C1 segment of cervical spinal cord (tissue), 14 donors: Measurements from ENCODE around the gene EEIG1.

Experiments used
- DNase-seq, 14 donors: peaks; one replicate each; lab custom pipeline; 2025; lab: John Stamatoyannopoulos, UW

The EEIG1 gene

DNA sequence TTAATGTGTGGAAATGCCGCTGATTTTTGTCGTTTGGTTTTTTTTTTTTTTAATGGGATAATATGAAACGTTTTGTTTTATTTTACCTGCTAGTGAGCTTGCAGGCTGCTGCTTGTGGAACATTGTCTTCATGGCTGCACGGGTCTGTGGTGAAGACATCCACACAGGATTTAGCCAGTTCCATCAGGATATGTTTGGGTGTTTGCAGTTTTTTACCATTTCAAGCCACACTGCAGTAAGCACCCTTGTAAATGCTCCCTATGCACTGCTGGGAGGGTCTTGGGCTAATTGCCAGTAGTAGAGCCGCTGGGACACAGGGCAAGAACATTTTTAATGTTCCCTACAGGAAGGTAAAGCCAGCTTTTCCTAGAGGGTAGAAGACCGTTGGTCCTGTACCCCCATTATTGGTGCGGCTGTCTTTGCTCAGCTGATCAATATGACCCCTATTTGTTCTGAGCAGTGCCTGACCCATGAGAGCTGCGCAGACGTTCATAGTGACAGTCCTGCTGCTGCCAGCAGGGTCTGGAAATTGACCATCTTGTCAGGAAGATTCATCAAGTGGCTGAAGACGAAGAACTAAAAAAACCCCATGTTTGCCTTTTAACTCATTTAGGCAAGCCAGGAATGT, 20.5 kb upstream of the EEIG1 start:
- no peak for DNase-seq

DNA sequence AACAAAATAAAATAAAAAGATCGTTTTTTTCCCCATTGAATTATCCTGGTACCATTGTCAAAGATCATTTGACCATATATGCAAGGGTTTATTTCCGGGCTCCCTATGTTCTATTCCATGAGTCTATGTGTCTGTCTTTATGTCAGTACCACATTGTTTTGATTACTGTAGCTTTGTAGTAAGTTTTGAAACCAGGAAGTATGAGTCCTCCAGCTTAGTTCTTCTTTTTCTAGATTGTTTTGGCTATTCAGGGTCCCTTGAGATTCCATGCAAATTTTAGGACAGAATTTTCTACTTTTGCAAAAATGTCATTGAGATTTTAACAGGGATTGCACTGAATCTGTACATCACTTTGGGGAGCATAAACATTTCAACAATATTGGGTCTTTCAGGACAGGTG, 18.7 kb upstream of the EEIG1 start:
- no peak for DNase-seq

DNA sequence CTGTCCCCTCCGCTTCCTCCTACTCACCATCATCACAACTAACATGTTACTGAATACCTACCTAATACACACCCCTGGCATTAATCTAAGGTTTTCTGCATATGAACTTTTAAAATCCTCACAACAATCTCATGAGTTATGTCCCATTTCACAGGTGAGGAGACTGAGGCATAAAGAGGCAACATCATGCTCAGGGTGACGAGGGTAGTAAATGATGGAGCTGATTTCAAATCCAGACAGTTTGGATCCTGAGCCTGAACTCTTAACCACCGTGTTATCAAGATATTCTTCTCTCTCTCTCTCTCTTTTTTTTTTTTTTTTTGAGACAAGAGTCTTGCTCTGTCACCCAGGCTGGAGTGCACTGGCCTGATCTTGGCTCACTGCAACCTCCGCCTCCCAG, 12.9 kb upstream of the EEIG1 start:
- no peak for DNase-seq

DNA sequence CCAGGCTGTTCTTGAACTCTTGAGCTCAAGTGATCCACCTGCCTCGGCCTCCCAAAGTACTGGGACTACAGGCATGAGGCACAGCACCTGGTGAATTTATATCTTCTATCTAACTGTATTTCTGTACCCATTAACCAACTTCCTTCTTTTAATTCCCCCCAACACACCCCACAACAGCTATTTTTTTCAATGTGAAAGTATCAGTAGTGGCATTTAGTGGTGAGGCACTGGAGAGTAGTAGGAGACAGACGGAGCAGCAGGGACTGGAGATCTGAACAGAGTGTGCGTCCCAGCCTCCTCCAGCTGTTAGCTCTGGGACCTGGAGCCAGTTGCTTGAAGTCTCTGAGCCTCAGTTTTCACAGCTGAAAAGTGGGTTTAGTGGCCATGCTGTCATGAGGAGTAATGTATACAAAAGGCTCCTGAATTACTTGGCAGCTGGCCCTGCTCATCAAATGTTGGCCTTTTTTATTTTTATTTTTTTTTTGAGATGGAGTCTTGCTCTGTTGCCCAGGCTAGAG, 11.0 kb upstream of the EEIG1 start:
- no peak for DNase-seq

DNA sequence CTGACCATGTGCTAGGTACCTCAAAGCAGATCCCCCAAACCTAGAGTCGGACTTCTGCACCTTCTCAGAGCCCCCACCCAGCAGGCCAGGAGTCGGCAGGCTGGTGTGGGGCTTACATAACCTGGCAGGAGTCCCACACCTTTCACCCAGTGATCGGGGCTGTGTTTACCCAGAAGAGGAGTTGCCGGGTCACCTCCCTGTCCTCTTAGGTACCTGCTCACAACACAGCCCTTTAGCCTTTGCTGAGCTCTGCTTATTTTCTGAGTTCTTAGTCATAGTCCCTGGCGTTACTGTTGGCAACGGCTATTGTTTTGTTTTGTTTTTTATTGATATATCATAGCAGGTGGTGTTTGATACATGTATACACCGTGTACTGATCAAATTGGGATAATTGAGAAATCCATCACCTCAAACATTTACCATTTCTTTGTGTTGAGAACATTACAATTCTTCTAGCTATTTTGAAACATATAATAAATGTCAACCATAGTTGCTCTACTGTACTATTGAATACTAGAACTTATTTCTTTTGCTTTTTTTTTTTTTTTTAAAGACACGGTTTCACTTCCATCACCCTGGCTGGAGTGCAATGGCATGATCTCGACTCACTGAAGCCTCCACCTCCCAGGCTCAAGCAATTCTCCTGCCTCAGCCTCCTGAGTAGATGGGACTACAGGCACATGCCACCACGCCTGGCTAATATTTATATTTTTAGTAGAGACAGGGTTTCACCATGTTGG, 10.4 kb upstream of the EEIG1 start:
- DNase-seq: no peak

DNA sequence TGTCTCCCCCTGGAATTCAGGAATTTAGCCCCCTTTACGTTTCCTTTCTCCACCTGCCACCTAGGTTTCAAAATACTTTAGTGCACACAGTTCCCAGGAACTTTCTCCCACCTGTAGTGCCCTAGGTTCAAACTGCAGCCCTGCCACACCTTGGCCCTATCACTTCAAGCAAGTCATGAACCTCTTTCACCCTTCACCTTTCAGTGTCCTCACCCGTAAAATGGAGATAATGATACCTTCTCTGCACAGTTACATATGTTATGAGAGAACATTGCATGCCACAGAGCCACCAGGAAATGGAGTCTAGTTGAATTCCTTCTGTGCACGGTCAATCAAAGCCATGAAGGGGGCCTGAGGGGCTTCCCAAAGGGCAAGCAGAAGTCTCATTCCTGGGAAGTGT, 9.8 kb upstream of the EEIG1 start:
- DNase-seq: no peak

DNA sequence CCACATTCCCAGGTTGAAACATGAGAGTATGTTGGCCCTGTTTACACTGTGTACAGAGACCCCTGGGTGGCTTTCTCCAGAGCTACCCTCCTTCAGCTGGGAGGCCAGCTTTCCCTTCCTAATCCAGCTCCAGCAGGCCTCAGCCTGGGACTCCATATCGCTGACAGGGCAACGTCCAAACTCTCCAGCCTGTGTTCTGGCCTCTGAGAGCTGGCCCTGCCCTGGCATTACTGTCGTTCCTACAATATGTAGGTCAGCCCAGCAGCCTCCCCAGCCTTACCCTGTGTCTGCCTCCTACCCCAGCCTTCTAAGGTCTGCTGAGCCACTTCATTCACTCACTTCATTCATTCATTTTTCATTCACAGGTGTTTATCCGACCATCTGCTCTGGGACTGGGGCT, 8.3 kb upstream of the EEIG1 start:
- no peak for DNase-seq

DNA sequence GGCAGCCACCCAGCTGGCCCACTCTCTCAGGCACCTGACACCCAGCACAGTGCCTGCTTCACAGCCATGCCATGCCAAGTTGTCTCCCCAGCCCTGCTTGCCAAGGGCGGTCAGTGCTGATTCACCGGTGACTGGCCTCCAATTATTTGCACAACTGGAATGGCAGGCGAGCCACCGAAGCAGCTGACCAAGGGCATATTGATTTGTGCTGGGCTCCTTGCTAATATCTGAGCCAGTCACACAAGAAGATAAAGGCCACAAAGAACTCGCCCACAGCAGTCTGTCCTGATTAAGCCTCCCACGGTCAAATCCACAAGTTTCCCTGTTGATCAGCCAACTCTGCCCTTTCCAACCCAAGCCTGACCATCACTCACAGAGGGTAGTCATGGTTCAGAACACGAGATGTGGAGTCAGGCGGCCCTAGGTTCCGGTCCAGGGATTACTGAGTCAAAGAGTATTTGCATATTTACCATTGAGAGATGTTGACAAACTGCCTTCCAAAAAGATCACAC, 6.4 kb upstream of the EEIG1 start:
- peak in 1 of 14 donors; percentile 56 for DNase-seq

DNA sequence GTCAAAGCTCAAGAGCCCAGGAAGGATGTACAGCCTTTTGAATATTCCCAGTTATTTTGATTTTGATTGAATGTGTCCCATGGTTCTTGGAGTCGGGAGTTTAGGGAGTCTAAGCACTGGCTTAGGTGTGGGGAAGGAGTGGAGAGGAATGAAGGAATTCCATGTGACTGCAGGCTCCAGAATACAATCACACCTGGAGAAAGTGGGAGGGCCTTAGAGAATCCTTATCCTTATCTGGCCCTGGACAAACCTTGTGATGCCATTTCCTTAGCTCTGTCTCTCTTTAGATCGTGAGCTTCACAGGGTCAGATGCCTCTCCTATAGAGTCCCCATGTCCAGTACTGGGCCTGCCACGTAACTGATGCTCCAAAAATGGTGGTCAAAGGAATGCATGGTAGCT, 4.2 kb upstream of the EEIG1 start:
- DNase-seq: no peak

DNA sequence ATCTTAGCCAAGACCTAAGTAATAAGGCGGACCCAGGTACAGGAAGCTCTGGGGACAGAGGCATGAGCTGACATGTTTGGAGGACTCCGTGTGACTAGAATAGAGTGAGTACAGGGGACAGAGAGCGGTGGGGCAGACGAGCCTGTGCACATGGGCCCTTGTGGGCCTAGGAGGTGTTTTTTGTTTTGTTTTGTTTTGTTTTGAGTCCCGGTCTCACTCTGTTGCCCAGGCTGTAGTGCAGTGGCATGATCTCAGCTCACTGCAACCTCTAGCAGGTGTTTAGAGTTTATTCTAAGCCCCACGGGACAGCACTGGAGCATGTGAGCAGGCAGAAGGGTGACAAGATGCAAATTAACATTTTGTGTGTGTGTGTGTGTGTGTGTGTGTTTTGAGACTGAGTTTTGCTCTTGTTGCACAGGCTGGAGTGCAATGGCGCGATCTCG, 3.1 kb upstream of the EEIG1 start:
- DNase-seq: no peak

DNA sequence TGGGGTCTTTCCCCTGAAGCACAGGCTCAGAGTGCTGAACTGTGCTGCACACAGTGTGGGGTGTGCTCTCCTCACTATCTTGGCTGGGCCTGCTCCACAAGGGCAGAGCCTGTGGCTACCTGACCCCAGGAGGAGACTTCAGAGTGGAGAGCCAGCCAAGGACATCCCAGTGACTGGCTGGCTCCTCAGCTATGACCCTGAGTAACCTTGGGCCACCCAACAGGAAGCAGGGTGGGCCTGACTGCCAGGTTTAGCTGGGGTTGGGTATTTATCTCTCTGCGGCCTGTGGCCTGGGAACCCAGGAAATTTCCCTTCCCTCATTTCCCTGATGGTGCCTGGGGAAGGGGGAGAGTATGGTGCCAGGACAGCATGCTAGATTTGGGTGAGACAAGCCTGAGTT, 2.1 kb upstream of the EEIG1 start:
- DNase-seq: no peak

DNA sequence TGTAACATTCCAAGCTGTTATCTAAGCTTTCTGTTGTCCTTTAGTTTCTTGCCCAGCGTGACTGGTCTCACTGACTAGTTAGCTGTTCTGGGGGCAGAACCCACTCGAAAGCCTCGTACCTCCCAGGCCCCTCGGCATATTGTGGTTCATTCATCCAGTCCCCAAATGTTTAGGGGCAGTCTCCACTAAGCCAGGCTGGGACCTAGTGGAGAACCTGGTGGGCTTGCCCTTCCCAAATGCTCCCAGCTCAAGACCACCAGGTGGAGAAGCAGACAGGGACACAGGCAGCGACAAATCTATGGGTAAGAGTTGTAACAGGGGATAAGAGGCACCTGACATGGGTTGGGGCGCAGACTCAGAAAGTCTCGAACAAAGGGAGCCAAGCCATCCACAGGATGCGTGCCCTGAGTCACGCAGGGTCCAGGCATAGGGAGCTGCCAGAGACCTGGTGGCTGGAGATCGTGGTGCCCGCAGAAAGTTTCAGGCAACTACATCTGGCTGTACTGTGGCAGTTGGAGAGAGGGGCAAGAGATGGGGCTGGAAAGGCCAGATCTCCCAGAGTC, 851 bp upstream of the EEIG1 start:
- no peak for DNase-seq

DNA sequence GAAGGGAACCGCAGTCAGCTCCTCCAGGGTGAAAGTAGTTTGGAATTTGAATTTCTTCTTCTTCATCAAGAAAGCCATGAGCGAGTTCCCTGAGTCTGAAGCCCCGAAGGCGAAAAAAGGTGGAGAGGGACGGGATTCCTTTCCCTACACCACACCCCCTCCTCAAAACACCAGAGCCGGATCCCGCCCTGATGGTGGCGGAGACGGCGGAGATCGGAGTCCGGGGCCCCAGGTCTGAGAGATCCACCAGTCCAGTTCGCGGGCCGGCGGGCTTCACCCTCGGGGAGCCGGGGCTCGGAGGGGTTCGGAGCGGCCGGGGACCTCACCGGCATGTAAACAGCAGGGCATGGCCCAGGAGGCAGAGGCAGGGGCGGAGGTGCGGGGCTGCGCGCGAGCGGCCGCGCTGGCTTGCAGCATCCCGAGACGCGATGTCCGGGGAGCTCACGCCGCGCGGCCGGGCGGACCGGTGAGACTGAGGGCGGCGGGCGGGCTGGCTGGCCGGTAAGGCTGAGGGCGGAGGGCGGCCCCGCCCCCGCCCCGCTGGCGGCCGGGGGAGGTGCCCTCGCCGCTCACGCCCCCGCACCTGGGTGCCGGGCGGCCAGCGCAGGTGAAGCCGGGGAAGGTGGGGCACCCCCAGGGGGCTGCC, 606 bp downstream of the EEIG1 start:
- DNase-seq: peak in 3 of 14 donors; percentile 60 to 79 (median 78)

DNA sequence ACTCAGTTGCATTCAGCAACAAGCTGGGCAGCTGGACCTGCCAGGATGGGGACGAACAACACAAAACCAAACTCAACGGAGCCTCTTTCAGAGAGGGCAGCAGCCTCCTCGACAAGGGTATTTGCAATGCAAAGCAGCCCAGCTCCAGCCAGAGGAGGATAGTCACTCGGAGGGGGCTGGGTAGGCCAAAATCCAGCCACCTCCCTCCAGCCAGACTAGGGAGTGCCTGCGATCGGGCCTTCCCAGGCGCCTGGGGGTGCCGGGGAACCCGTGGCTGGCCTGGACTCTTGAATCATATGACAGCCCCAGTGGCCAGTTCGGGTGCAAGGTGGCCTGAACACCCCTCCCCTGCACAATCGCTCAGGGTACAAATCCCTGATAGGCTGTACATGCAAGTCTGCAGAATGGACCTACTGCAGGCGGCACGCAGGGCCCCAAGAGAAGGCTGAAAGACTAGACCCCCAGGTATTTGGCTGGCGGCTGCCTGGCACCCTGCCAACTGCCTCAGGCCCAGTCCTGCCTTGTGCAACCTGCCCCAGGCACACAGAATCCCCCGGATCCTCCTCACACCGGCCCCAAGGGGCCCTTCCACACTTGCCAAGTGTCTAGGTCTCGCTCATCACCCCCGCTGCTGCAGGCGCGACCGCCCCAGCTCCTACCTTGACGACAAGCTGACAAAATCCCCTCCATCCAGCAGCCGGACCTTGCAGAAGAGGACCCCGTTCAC, 1.3 kb downstream of the EEIG1 start:
- DNase-seq: peak in 12 of 14 donors; percentile 51 to 95 (median 84)

DNA sequence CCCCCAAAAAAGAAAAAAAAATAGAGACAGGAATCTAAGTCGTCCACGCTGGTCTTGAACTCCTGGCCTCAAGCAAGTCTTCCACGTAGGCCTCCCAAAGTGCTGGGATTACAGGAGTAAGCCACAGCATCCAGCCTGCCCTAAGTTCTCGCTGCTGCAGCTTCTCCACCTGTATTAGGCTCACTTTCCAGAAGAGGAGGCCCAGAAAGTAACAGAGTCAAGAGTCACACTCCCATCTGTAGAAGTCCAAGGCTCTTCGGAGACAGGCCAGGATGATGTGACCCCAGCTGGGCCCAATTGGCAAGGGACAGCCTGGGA, 1.8 kb downstream of the EEIG1 start:
- no peak for DNase-seq

DNA sequence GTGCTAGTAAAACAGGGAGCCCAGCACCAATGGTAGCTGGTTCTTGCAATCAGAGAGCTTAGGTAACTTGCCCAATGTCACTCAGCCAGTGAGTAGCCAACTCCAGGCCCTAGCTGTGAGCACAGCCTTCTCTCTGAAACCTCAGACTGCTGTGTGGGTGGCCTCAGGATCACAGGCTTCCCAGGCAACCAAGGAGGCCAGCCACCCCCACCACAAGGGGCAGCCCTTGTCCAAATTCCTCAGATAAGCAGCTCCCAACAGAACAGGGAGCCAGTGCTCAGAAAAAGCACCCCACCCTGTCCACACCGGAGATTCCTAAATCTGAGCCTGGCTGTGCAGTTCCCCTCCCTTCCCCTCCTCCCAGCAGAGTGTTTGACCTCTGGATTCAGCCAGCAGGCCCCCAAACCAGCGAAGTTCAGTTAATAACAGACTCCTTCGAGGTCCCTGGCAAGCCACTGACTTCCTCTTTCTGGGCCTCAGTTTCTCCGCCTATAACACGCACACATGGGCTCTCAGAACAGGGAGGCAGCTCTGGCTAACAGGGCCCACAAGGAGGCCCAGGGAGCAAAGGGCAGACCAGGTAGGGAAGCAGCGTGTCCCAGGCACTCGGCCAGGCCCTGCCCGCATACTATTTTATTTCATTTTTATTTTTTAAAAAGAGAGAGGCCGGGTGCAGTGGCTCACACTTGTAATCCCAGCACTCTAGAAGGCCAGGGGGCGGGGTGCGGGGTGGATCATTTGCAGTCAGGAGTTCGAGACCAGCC, 2.7 kb downstream of the EEIG1 start:
- peak in 1 of 14 donors; percentile 36 for DNase-seq

DNA sequence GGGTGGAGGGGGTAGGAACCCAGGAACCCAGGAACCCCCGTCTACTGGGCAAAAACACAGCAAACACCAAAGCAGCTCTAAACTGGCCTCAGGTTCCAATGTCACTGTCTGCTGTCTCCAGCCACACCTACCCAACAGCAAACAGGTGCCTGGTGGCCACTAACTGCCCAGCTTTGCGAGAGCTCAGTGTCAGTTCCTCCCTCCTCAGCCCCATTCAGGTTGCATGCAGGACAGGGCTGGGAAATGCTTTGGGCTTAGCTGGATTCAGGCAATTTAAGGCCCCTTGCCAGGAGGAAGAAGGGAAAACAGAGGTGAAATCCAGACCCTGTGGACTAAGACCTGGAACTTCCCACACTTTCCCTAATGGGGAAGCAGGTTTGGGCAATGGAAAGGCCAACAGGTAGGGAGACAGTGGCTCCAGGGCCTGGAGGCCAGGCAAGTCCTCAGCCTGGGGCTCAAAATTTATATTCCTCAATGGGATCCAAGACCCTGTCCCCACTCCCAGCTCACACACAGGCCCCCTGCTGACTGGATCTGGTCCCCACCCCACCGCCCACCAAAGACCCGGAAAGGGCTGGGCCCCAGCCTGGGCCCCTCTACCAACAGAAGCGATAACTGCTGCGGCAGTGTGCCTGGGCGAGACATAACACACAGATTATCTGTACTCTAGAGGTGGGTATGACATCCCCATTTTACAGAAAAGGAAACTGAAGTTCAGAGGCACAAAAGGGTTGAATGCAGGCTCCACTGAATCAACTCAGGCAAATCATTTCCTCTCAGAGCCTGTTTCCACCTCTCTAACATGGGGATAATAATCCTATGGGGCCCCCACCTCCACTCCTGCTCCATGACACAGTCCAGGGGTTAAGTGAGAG, 3.5 kb downstream of the EEIG1 start:
- peak in 1 of 14 donors; percentile 36 for DNase-seq

DNA sequence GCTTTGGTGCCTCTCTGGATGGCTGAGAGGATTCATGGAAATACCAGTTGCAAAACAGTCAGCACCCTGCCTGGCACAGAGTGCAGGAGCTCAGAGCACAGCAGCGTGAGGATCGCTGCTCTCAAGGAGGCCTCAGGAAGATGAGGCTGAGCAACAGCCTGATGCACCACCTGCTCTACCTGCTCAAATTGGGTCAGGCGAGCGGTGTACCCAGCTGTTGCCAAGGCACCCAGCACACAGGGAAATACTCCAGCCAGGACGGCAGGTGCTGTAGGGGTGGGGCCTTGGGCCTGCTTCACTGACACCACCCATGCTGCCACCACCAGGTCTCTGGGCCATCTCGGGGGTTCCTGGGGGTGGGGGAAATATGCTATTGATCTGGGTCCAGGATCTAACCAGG, 4.3 kb downstream of the EEIG1 start:
- DNase-seq: peak in 1 of 14 donors; percentile 60

DNA sequence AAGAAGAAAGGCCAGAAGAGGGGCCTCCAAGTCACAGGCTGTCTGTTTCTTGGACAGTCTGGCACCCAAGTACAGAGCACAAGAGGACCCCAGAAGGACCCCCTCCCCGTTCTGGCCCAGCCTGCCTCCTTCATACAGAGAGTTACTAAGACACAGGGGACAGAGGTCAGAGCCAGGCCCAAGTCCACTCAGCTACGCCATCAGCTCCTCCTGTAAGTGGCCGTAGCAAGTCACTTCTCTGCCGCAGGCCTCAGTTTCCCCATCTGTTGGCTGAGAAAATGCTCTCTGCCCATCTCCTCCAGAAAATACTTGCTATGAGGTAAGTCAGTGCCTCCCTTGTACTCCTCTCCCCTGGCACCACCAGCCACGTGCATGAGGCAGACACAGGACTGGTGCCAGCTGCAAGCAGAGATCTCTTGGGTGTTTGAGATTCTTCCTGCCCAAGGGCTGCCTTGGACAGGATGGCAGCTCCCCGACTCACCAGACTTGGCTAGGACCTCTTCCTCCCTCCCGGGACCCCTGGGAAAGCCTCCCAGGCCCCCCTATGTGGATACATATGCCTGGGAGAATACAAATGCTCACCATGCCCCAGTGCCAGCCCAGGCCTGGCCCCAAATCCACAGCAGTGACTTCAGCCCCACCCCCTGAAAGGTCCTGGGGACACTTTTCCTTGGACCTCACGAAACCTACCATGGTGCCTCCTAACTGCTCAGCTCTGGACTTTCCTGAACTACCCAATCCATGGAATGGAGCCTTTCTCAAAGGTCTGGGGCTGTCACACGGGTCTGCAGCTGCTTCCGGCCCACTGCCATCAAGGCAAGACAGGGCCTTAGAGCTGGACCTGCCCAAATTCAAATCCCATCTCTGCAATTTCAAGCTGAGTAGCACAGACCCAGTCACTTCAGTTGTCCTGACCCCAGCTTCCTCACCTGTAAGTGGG, 5.1 kb downstream of the EEIG1 start:
- peak in 5 of 14 donors; percentile 31 to 68 (median 56) for DNase-seq
